H1 (cell line): ENCODE measurements around the gene CPNE5.

Experiments used
- CHD2 ChIP-seq: IDR thresholded peaks from 2 replicates; pipeline ENCODE4 v1.6.1; 2012; ENCODE audit warnings: low read length, improper control_type of control experiment
- CTCF ChIP-seq, 3 experiments: IDR thresholded peaks; 1 replicate in 2 of 3; 2 replicates in 1 of 3; pipeline versions ENCODE4 v1.5.1 to v1.6.1; 2011; ENCODE audit warnings: low read length in 3 of 3, mild to moderate bottlenecking in 3 of 3, inconsistent platforms in 2 of 3, low read depth in 1 of 3, moderate library complexity in 1 of 3; ENCODE audit not compliant: insufficient read depth in 1 of 3; ENCODE audit errors: control extremely low read depth in 1 of 3

GRCh38 chr6:36791521-36792135 is 47.6 kb downstream of the CPNE5 start:
- TF ChIP-seq CTCF (IDR thresholded peaks at IDR 0.05; ENCODE audit: control extremely low read depth in 1 of 3, insufficient read depth in 1 of 3, low read depth in 1 of 3, low read length in 3 of 3) (no peak), CHD2 (no peak)
